HG02840 (cell line): Measurements from ENCODE around the gene RBM17.
"Not testable (repeated sequence)": the region's sequence is repeated elsewhere in the genome, so short reads cannot be mapped to it uniquely, and the experiment has no call there.

ENCODE experiments used
- ATAC-seq: cut with Tn5 transposase; IDR thresholded peaks from one replicate; pipeline ENCODE4 v1.9.1; 2021; ENCODE audit warnings: mild to moderate bottlenecking, moderate library complexity, moderate number of reproducible peaks; ENCODE audit not compliant: unreplicated experiment, low FRiP score

Gene RBM17

DNA sequence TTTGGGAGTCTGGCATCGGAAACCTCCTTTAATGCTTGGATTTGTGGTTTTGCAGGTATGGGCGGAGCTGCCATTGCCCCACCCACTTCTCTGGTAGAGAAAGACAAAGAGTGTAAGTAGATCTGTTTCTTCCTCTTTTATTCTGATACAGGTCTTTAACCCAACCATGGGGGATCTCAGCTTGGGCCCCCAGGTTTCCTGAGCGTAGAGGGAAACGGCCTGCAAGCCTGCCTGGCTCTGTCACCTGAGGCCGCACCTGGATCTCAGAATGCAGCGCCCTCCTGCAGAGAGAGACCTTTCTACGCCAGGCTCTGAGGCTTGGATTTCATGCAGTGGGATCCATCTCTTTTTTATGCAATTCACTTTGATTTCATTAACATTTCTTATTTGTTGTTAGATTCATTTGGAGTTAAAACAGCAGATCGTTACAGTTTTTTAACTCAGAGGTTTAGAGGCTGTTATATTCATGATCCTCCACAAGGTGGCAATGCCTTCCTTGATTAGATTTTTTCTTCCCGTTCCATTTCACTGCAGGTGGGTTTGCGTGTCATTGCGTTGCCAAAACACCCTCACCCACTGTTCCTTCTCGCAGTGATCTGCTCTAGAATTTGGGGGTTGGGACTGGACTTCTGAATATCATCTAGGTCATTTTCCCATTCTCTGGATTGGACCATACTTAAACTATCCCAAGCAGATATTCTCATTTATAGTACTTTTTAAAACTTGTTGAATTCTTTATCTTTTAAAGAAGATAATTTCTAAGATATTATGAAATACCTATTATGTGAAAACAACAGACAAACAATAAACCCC is 20.0 kb downstream of the RBM17 start:
- ATAC-seq = no peak

DNA sequence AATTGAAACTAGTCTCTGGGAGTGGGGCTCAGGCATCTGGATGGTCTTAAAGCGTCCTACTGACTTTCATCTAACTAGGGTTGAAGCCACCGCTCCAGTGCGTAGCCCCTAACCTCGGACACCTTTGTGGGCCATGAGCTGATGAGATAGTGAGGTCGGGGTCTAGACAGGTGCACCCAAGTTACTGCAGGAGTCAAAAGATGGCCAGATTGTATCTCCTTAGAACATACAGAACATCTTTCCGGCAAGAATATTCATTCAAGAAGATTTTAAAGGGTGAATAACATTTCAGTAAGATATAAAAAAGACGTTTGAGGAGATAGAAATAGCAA is 20.6 kb downstream of the RBM17 start:
- ATAC-seq = no peak

DNA sequence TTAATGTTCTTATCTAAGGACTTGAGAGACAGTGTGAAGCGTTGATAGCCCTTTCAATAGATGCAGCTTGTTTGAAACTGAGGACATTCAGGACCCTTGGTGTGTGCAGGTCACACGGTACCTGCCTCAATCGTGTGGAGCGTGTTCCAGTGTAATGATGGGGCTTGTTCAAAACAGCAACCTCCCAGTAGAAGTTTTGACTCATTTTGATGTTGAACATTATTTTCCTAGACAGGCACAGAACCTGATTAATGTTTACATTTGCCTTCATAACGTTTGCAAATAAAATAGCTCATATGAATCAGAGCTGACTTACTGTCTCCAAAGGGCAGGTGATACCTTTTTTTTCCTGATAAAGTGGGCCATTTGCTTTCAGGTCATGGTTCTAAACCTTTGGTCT is 21.3 kb downstream of the RBM17 start:
- no peak for ATAC-seq

DNA sequence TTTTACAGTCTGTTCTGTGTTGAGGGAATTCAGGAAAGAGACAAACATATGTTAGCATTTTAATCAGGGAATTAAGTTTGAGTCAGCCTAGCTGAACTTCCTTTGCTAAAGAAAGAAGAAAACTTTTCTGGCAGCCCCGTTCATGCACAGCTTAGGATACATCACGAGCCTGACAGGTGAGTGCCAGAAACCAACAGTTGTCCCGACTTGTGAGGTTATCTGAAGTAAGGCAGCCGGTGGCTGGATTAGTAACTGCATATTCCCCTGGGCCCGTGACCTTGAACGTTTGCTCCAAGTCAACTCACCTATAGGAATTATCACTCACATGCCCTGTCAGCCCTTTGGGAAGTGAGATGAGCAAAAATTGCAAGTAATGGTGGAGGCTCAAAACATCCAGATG is 24.1 kb downstream of the RBM17 start:
- ATAC-seq = no peak

DNA sequence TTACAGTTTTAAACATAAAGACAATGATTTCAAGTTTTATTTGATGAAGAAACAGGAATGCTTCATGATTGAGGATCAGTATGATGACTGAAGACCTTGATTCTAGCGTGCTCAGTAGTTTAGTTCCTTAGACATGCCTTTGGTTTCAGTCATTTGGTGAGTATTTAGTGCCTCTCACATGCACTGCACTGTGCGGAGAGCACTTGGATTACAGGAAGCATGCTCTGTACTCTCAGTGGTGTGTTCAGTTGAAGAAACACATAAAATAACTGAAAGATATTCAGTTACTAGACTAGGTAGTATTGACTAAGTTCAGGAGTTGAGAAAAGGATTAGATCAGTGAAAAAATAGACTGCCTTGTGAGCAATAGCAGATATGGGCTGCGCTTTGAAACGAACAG is 25.5 kb downstream of the RBM17 start:
- no peak for ATAC-seq

DNA sequence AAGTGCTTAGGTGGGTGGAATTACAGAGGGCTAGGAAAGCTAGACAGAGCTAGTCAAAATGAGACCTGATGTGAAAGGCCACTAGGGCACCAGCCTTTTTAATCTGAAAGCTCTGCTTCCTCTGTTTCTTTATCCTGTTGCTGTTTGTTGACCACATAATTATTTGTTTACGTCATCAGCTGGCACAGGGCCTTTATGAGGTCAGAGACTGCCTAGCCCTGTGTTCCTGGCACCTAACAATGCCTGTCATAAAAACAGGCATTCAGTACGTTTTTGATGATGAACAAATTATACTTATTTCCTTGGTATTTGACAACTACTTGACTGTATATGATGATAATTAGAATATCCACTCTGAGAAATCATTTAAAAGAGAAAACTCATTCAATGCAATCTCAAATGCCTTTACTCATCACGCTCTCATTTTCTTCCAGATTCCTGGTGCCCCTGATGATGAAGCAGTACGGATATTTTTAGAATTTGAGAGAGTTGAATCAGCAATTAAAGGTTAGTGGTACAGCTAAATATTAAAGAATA is 26.0 kb downstream of the RBM17 start:
- no peak for ATAC-seq

DNA sequence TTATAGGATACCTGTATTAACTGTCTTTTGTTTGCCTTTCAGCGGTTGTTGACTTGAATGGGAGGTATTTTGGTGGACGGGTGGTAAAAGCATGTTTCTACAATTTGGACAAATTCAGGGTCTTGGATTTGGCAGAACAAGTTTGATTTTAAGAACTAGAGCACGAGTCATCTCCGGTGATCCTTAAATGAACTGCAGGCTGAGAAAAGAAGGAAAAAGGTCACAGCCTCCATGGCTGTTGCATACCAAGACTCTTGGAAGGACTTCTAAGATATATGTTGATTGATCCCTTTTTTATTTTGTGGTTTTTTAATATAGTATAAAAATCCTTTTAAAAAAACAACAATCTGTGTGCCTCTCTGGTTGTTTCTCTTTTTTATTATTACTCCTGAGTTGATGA is 26.6 kb downstream of the RBM17 start:
- ATAC-seq = no peak

DNA sequence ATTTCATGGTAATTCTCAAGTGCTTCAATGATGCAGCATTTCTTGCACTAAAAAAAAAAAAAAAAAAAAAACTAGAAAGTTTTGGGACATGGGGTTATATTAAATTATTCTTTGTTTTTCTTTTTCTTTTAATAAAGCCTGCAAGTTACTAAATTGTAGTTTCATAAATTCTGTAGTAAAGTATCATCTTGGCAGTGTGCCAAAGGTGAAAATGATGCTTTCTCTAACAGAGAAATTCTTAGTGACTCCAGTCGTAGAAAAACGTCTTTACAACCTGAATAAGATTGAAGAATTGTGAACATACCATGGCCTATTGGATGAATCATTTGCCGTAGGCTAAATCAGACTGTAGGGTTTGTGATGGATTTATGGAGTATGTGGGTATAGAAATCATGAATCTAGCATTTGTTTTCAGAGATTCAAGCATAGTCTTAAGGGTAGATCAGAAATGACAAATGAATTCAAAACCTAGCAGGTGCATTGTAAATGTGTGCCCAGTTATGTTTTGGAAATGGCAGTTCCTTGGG is 27.1 kb downstream of the RBM17 start:
- ATAC-seq = no peak

DNA sequence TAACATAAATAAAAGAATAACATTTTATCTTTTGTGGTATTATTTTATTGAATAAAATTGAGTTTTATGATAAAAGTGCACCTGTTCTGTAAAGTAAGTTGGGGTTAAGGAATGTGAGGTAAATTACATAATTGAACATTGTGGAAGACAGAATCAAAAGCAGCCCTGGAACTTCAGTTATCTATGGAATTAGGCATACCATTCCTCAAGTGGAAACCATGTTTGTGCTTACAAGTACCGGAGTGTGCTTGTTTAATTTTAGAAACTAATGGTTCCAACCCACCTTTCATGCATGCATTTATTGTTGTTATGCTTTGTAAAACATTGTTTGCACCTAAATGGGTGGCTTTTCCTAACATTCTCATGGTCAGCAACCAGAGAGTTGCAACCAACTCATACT is 28.0 kb downstream of the RBM17 start:
- ATAC-seq = no peak

DNA sequence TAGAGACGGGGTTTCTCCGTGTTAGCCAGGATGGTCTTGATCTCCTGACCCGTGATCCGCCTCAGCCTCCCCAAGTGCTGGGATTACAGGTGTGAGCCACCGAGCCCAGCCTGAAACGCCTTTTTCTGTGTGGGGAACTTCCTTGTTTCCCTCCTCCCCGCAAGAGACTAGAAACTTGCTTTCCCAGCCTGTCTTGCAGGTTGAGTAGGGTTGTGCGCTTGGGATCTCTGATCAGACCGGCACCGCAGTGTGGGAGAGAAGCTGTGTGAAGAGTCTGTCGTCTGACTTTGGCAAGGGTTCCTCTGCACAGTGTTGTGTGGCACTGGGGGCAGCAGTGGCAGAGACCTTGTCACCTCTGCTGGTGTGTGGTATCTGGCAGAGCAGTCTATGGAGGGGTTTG is 28.9 kb downstream of the RBM17 start:
- no peak for ATAC-seq

DNA sequence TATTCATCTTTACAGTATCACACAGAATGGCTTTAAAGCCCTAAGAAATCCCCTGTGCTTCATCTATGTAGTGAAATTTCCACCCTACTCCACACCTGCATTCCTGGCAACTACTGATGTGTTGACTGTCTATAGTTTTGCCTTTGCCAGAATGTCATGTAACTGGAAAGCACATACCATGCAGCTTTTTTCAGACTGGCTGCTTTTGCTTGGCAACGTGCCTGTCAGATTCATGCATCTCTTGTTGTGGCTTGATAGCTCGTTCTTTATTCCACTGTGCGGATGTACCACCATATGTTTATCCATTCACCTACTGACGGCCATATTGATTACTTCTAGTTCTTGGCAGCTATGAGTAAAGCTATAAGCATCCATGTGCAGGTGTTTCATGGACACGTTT is 30.6 kb downstream of the RBM17 start:
- ATAC-seq = no peak

DNA sequence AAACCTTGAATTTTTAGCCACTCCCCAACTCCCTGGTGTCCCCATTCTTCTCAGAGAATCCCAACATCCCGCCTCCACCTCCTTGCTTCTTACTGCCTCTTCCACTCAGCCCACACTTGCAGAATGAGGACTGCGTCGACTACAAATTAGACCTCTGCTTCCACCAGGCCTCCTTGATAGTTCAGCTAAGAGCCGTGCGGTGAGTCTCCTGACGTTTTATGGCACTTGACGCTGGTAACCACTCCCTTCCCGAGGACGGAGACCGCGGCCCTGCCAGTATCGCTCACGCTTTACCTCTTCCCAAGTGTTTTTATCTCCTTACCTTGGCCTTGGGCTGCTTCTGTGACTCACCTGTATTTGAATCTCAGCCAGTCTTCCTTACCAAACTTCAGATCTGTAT is 31.1 kb downstream of the RBM17 start:
- no peak for ATAC-seq

DNA sequence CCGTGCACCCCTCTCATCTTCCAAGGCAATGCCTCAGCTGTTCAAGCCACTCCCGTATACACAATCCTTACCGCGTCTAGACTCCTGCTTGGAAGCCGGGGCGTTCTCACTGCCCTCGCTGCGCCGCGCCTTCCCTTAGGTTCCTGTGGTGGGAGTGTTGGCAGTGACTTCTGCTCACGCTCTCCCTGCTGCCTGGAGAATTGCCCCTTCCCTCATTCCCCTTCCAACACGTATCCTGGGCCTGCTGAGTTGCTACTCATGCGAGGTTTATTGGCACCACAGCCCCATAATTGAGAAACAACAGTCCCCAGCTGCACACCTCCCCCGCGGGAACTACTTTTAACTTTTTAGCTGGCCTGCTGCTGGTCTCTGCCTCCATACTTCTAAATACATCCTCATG is 31.9 kb downstream of the RBM17 start:
- ATAC-seq = no peak

DNA sequence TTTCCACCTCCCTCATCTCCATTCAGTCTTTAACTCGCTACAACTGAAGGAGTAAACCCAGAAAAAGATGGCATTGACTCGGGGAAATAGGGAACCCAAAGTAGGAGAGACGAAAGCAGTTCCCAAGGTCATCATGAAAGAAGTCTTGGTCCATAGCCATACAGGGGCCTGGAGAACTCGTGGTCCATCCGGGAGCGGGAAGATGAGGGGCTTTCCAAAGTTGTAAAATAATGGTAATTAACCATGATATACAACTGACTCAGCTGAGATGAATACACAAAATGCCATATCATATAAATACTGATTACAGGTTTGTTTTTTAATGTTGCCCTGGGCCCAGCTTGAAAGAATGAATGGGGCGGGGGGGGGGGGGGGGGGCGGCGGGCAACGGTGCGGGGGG is 32.3 kb downstream of the RBM17 start:
- no peak for ATAC-seq

DNA sequence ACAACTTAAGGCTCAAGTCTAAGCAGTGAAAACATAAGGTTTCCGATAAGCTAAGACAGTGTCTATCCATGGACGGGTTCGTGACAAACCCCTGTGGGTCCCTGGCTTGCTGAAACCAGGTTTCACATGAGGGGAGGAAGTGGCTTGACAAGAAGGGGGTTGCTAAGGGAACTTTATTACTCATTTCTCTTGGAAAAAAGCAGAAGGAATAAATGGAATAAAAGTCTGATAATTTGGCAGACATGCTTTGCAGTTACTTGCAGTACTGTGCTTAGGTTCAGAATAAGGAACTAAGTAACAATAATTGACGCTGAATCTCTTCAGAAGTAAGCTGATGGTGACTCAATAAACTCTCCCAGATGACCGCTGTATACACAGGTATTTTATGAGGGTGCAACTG is 34.7 kb downstream of the RBM17 start:
- no peak for ATAC-seq

DNA sequence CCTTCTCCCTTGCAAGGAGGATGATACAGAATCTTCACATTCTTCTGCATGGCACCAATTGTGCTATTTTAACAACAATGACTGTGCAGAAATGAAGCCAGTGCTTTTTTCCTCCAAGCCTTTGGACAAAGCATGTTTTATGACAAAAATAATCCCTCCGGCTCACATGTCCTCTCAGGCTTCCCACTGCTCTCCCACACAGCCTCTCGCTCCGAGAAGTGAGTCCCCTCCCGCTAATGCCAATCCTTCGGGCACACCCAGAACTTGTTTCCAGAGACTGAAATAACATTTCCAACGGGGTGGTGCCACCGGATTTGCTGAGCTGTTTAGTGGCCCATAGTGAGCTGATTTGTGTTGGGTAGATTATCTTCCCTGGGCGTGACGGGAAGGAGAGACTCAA is 35.8 kb downstream of the RBM17 start:
- ATAC-seq = no peak

DNA sequence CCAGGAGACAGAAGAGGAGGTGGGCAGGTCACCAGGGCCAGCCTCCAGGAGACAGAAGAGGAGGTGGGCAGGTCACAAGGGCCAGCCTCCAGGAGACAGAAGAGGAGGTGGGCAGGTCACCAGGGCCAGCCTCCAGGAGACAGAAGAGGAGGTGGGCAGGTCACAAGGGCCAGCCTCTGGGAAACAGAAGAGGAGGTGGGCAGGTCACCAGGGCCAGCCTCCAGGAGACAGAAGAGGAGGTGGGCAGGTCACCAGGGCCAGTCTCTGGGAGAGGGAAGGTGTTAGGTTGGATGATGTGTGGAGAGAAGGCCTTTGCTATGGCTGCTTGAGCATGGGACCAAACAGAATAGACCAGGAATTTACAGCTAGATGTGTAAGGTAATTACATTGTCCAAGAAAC is 38.6 kb downstream of the RBM17 start:
- ATAC-seq = not testable (repeated sequence)

DNA sequence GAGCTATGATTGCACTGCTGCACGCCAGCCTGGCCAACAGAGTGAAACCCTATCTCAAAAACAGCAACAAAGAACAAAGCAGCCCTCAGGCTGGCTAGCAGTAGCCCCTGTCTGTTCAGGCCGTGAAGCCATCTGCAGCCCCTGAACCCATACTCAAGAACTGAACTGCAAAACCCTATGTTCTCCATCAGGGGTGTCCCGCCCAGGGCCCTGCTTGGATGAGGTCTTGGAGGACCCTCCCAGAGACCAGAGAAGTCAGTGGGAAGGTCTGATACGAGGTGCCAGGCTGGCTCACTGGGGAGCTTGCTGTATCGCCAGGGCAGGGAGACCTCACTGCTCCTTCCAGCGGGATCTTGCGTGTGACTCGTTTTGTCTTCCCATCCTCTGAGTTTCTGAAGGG is 39.3 kb downstream of the RBM17 start:
- ATAC-seq = no peak

DNA sequence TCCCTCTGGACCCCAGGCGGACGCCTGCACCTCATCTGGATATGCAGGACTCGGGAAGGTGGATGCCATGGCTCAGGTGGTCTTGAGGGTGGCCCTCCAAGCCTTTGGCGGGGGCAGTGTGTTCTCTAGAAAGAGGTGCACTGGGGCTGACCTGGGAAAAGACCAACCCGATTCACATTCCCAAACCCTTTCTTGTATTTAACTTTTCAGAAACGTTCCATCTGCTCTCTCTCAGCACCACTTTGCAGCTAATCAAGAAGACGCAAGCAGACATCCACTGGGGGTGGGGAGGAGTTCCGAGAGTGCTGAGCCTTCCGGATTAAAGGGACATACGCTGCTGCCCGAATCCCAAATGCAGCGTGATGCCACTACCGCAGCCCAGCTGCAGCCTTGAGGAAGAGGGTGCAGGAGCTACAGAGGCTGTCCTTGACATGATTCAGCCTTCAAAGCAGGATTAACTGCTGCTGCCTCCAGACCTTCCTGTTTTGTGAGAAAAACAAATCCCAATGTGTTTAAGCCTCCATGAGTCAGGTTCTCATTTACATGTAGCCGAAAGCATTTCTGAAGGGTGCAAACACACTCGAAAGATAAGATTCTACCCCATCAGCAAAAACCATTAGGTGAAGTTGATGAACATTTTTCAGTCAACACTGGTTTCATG is 39.9 kb downstream of the RBM17 start:
- ATAC-seq = no peak

DNA sequence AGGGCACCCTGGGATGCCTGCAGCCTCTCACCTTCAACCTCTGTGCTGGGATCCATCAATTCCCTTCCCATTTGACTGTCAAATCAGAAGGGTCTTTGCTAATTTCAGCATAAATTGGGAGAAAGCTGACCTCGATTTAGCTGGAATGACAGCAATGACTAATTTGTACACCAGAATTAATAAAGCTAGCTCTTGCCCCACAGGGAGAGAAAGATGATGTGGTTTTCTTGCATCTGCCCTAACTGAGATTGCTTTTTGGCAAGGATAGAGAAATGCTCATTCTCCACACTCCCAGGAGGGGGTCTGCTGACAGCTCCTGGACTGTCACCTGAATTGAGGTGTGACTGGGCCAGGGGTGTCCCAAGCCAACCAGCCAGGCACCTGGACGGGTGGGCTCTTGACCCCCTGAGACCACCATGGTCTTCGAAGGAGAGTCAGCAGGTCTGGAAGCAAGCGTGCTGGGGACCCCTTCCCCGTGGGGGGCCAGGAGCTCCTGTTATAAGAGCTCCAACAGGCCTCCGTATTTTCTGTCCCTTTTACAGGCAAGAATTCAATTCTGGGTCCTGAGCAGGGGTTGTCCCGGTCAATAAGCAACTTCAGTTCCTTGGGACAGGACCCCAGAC is 42.1 kb downstream of the RBM17 start:
- ATAC-seq = no peak

DNA sequence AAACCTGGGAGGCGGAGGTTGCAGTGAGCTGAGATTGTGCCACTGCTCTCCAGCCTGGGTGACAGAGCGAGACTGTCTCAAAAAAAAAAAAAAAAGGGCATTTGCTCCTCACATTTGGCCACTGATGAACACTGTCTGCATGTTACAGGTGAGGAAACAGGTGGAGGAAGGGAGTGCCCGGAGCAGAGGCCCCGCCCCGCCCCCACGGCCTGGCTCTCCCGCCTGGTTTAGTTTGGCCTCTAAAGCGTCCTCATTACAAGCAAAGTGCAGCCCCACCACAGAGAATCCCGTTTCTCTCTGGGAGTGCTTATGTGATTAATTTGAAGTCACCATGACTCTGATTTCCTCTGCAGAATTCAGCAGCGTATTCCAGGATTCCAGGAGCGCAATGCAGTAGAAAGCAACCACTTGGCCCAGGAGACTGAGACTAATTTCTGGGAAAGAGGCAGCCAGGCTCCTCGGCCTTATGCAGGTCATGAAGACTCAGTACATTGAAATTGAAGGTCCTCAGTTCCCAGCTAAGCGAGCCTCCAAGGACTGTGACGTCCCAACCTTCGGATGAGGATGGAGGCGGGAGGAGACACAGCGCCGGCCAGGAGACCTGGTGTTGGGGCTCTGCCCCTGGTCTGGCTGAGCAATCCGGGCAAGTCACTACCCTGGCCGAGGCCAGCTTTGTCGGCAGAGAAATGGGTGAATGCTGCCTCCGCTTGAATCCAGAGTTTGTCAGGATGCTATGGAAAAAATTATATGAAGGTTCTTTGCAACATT is 44.7 kb downstream of the RBM17 start:
- no peak for ATAC-seq
